GM21423 (cell line): Measurements from ENCODE around the gene RNF144A.

ENCODE experiments used
- ATAC-seq: cut with Tn5 transposase; IDR thresholded peaks from one replicate; pipeline ENCODE4 v1.9.1; 2021; ENCODE audit warnings: mild to moderate bottlenecking, moderate library complexity; ENCODE audit not compliant: unreplicated experiment

Gene RNF144A

GRCh38 chr2:6906165-6906741 lies 11.0 kb upstream of the RNF144A start:
- ATAC-seq: no peak

- ATAC-seq: no peak
These were observed 8.9 kb upstream of the RNF144A start for GRCh38 chr2:6908291-6908690.

- ATAC-seq: peak; percentile 97
These were observed 7.5 kb upstream of the RNF144A start for GRCh38 chr2:6909431-6910385.

GRCh38 chr2:6911721-6912120 lies 5.5 kb upstream of the RNF144A start:
- ATAC-seq: no peak

- ATAC-seq: no peak
These were observed 3.6 kb upstream of the RNF144A start for GRCh38 chr2:6913415-6914157.

- no peak for ATAC-seq
These were observed 2.4 kb upstream of the RNF144A start for GRCh38 chr2:6914828-6915227.

- no peak for ATAC-seq
These were observed 1.8 kb upstream of the RNF144A start for GRCh38 chr2:6915399-6915798.

GRCh38 chr2:6916224-6916623 lies 988 bp upstream of the RNF144A start:
- ATAC-seq: no peak

- no peak for ATAC-seq
These were observed 509 bp upstream of the RNF144A start for GRCh38 chr2:6916736-6917070.

GRCh38 chr2:6917761-6918421 lies 679 bp downstream of the RNF144A start:
- ATAC-seq: peak; percentile 31

GRCh38 chr2:6919901-6920742 lies 2.9 kb downstream of the RNF144A start:
- ATAC-seq: no peak

GRCh38 chr2:6920743-6921064 lies 3.5 kb downstream of the RNF144A start:
- no peak for ATAC-seq

- ATAC-seq: no peak
These were observed 4.2 kb downstream of the RNF144A start for GRCh38 chr2:6921321-6921922.

GRCh38 chr2:6922201-6922656 lies 5.0 kb downstream of the RNF144A start:
- no peak for ATAC-seq

GRCh38 chr2:6923319-6923718 lies 6.1 kb downstream of the RNF144A start:
- ATAC-seq: no peak

GRCh38 chr2:6924101-6924923 lies 7.1 kb downstream of the RNF144A start:
- no peak for ATAC-seq

GRCh38 chr2:6924924-6925409 lies 7.8 kb downstream of the RNF144A start:
- no peak for ATAC-seq

GRCh38 chr2:6926071-6926732 lies 9.0 kb downstream of the RNF144A start:
- ATAC-seq: no peak
